MCF 10A (cell line): Measurements from ENCODE around the gene PPAT. TPM values are rescaled to one million over a fixed set of nuclear protein-coding genes. Genes with fewer than 3 reads are reported as not detected.
"Not testable (repeated sequence)": the region's sequence is repeated elsewhere in the genome, so short reads cannot be mapped to it uniquely, and the experiment has no call there.

ENCODE experiments used
- BruUV-seq: library from RNA; stranded (reverse); fragments of 400-500 nt; replicated peaks from 2 replicates; lab custom pipeline; 2021; lab: Mats Ljungman, UMichigan
- CTCF ChIA-PET: fragments of 300-600 bp; sonication (Branson Sonifier 250); formaldehyde crosslinking; extraction: SDS; loops from one replicate; lab custom pipeline; 2021; ENCODE audit warnings: antibody characterized with exemption, inconsistent platforms; lab: Yijun Ruan, JAX
- POLR2A ChIA-PET: fragments of 300-600, 350-650 bp; sonication (Branson Sonifier 250); formaldehyde crosslinking; extraction: SDS; loops from one replicate; lab custom pipeline; 2020; ENCODE audit warnings: antibody characterized with exemption, inconsistent platforms; lab: Yijun Ruan, JAX
- DNase-seq: peaks from one replicate; pipeline ENCODE4 v3.0.0-alpha.2; 2018; ENCODE audit not compliant: unreplicated experiment
- H3K27ac Mint-ChIP-seq: one replicate; pipeline ENCODE4 v1.8.0; 2022; ENCODE audit warnings: mild to moderate bottlenecking, low read depth, mixed read lengths; ENCODE audit not compliant: unreplicated experiment
- H3K27me3 Mint-ChIP-seq: one replicate; pipeline ENCODE4 v1.8.0; 2022; ENCODE audit warnings: mixed read lengths; ENCODE audit not compliant: insufficient read depth, unreplicated experiment
- H3K36me3 Mint-ChIP-seq: one replicate; pipeline ENCODE4 v1.8.0; 2022; ENCODE audit warnings: mild to moderate bottlenecking, moderate library complexity, mixed read lengths; ENCODE audit not compliant: insufficient read depth, unreplicated experiment
- H3K4me1 Mint-ChIP-seq: one replicate; pipeline ENCODE4 v1.8.0; 2022; ENCODE audit warnings: mixed read lengths; ENCODE audit not compliant: insufficient read depth, unreplicated experiment
- H3K4me3 Mint-ChIP-seq: one replicate; pipeline ENCODE4 v1.8.0; 2022; ENCODE audit warnings: mild to moderate bottlenecking, moderate library complexity, mixed read lengths; ENCODE audit not compliant: unreplicated experiment
- H3K9me3 Mint-ChIP-seq: one replicate; pipeline ENCODE4 v1.8.0; 2022; ENCODE audit warnings: mixed read lengths; ENCODE audit not compliant: unreplicated experiment
- CTCF ChIP-seq: fragments of 200-600 bp; IDR thresholded peaks from one replicate; pipeline ENCODE4 v1.8.0; 2022; ENCODE audit warnings: antibody characterized with exemption, mild to moderate bottlenecking; ENCODE audit not compliant: unreplicated experiment
- intact Hi-C: fragments of 100-400 bp; cut with micrococcal nuclease; formaldehyde crosslinking; loops from 2 replicates; pipeline ENCODE4 v1.14.1; 2022
- total RNA-seq: library from RNA; stranded (reverse); gene quantifications from 2 replicates; pipeline ENCODE4 v1.2.3, GENCODE V29; 2022

Gene PPAT
- total RNA-seq, 1 experiment from 2014 or later, result 47.0 TPM

GRCh38 chr4:56467284-56468096, 32.1 kb upstream of the PPAT start, which contains the start of gene SRP72:
SRP72 (plus strand) TSS chr4:56467617; CDS start chr4:56467636, 19 bp downstream.
- BruUV-seq, result no TSS peak
- Mint-ChIP-seq H3K4me3 (peak within 1 kb of the TSS; percentile 100), H3K36me3 (peaks cover 81% of the 10 kb centered on the region), H3K9me3 (no peaks in the 10 kb centered on the region), H3K4me1 (peaks cover 31% of the 10 kb centered on the region), H3K27ac (peak within 1 kb of the TSS; percentile 99), H3K27me3 (no peaks in the 10 kb centered on the region)
- DNase-seq, result peak; percentile 91
- intact Hi-C loops, result loop anchor here (1.0 to 5.0 kb wide), 6 partner anchors 31 to 520 kb away; partner anchors contain the start of genes AASDH, CEP135 and PAICS
- TF ChIP-seq CTCF, result no peak
- CTCF ChIA-PET, result interaction anchor here (0.8 to 2.0 kb wide), 6 partner anchors 9 to 519 kb away, joined by 3 to 9 read pairs (median 5); partner anchors contain the start of genes CEP135, PAICS and PPAT
- POLR2A ChIA-PET, result interaction anchor here (0.6 to 4.8 kb wide), 40 partner anchors 9 to 536 kb away, joined by 3 to 131 read pairs (median 5); partner anchors contain the start of genes AASDH, CEP135, NOA1 and PAICS

- H3K4me3 Mint-ChIP-seq, result peak overlapping the region; percentile 100
- ChIA-PET CTCF (interaction anchor here (1.0 kb wide), 1 partner anchor 369 kb away, joined by 4 read pairs; no protein-coding TSS in a partner anchor), POLR2A (interaction anchor here (0.6 to 4.8 kb wide), 20 partner anchors 10 to 607 kb away, joined by 3 to 131 read pairs (median 6); partner anchors contain the start of genes AASDH, CEP135, NOA1 and PAICS)
- TSS peak; percentile 63 for BruUV-seq
- peaks cover 81% of the 10 kb centered on the region for H3K36me3 Mint-ChIP-seq
- peaks cover 34% of the 10 kb centered on the region for H3K4me1 Mint-ChIP-seq
- TF ChIP-seq CTCF, result no peak
- DNase-seq, result peak; percentile 22
- H3K27ac Mint-ChIP-seq, result peak overlapping the region; percentile 99
- no peaks in the 10 kb centered on the region for H3K9me3 Mint-ChIP-seq
- no peaks in the 10 kb centered on the region for H3K27me3 Mint-ChIP-seq
- intact Hi-C loops, result loop anchor here (1.0 to 5.0 kb wide), 6 partner anchors 30 to 520 kb away; partner anchors contain the start of genes AASDH, CEP135 and PAICS
Observed at GRCh38 chr4:56466910-56467283, 31.5 kb upstream of the PPAT start.

GRCh38 chr4:56466296-56466761, 30.9 kb upstream of the PPAT start:
- Mint-ChIP-seq H3K4me1 (peaks cover 36% of the 10 kb centered on the region), H3K36me3 (peaks cover 81% of the 10 kb centered on the region), H3K27ac (peak overlapping the region; percentile 99), H3K4me3 (peak overlapping the region; percentile 100)
- intact Hi-C loops, result loop anchor here (2.0 to 5.0 kb wide), 5 partner anchors 30 to 519 kb away; partner anchors contain the start of genes CEP135 and PAICS
- ChIA-PET POLR2A (interaction anchor here (0.6 to 4.8 kb wide), 22 partner anchors 9 to 606 kb away, joined by 3 to 131 read pairs (median 5); partner anchors contain the start of genes AASDH, CEP135, NOA1 and PAICS), CTCF (interaction anchor here (0.7 to 1.1 kb wide), 4 partner anchors 28 to 369 kb away, joined by 3 to 5 read pairs (median 4); partner anchors contain the start of genes PAICS and PPAT)
- H3K27me3 Mint-ChIP-seq, BruUV-seq, H3K9me3 Mint-ChIP-seq: not testable (repeated sequence)
- DNase-seq, result peak; percentile 65

- H3K9me3 Mint-ChIP-seq, result no peaks in the 10 kb centered on the region
- peaks cover 81% of the 10 kb centered on the region for H3K36me3 Mint-ChIP-seq
- CTCF ChIA-PET, result interaction anchor here (0.7 to 1.1 kb wide), 6 partner anchors 27 to 370 kb away, joined by 3 to 6 read pairs (median 4); partner anchors contain the start of genes PAICS and PPAT
- no peaks in the 10 kb centered on the region for H3K27me3 Mint-ChIP-seq
- peak overlapping the region; percentile 100 for H3K4me3 Mint-ChIP-seq
- intact Hi-C loops, result loop anchor here (2.0 to 5.0 kb wide), 5 partner anchors 29 to 518 kb away; partner anchors contain the start of genes CEP135 and PAICS
- no peak for TF ChIP-seq CTCF
- POLR2A ChIA-PET, result interaction anchor here (1.0 to 4.8 kb wide), 16 partner anchors 9 to 518 kb away, joined by 3 to 131 read pairs (median 10); partner anchors contain the start of genes AASDH, CEP135, NOA1 and PAICS
- BruUV-seq, result no TSS peak
- peak overlapping the region; percentile 99 for H3K27ac Mint-ChIP-seq
- peak; percentile 36 for DNase-seq
- H3K4me1 Mint-ChIP-seq, result peaks cover 36% of the 10 kb centered on the region
Observed at GRCh38 chr4:56465599-56466295, 30.3 kb upstream of the PPAT start.
